Anterior cingulate cortex (tissue), 58 donors: ENCODE data around the gene STAG3.
"Not testable (repeated sequence)": the region's sequence is repeated elsewhere in the genome, so short reads cannot be mapped to it uniquely, and the experiment has no call there.

Source experiments
- DNase-seq, 58 donors: peaks; one replicate each; lab custom pipeline; 2025; lab: John Stamatoyannopoulos, UW

Gene STAG3

GRCh38 chr7:100244988-100245605, 67.4 kb downstream of the STAG3 start:
- not testable (repeated sequence) for DNase-seq

- not testable (repeated sequence) for DNase-seq
Measured at GRCh38 chr7:100246121-100246864, 68.6 kb downstream of the STAG3 start.

- DNase-seq, result not testable (repeated sequence)
Measured at GRCh38 chr7:100246865-100247137, 69.1 kb downstream of the STAG3 start.

- peak in 1 of 58 donors; percentile 19 for DNase-seq
Measured at GRCh38 chr7:100247152-100247757, 69.5 kb downstream of the STAG3 start.

GRCh38 chr7:100248483-100248882, 70.8 kb downstream of the STAG3 start:
- DNase-seq, result no peak

- no peak for DNase-seq
Measured at GRCh38 chr7:100257017-100257416, 79.3 kb downstream of the STAG3 start.

GRCh38 chr7:100259984-100260383, 82.3 kb downstream of the STAG3 start:
- DNase-seq, result not testable (repeated sequence)

- not testable (repeated sequence) for DNase-seq
Measured at GRCh38 chr7:100262896-100263295, 85.2 kb downstream of the STAG3 start.
